Endothelial cell of umbilical vein (primary cell): ENCODE results near the gene POU6F2. TPM values are rescaled to one million over a fixed set of nuclear protein-coding genes. Genes with fewer than 3 reads are reported as not detected.

Source experiments
- BruUV-seq: library from RNA; stranded (reverse); fragments of 400-500 nt; replicated peaks from 2 replicates; lab custom pipeline; 2021; lab: Mats Ljungman, UMichigan
- CTCF ChIA-PET: fragments of 300-600, 350-600 bp; sonication (Branson Sonifier 250); formaldehyde crosslinking; loops from one replicate; lab custom pipeline; 2021; ENCODE audit warnings: antibody characterized with exemption, inconsistent platforms; lab: Charles Lee
- POLR2A ChIA-PET: fragments of 300-600, 350-600 bp; sonication (Branson Sonifier 250); formaldehyde crosslinking; loops from one replicate; lab custom pipeline; 2021; ENCODE audit warnings: antibody characterized with exemption, inconsistent platforms; lab: Charles Lee
- DNase-seq: peaks from one replicate; pipeline ENCODE4 v3.0.0-alpha.2; 2011; ENCODE audit warnings: low read depth, low spot score
- FAIRE-seq: peaks from 2 replicates; lab custom pipeline; 2011; peaks lifted over from hg19 to GRCh38; lab: Jason Lieb, UNC
- H2AFZ ChIP-seq: 2 replicates; pipeline ENCODE4 v1.6.0; 2012; ENCODE audit warnings: low read depth, low read length, control low read depth, inconsistent platforms
- H3K27ac ChIP-seq: 2 replicates; pipeline ENCODE4 v1.5.1; 2011; ENCODE audit warnings: low read depth, mild to moderate bottlenecking, control low read depth, low read length, moderate library complexity; ENCODE audit not compliant: insufficient read depth
- H3K27me3 ChIP-seq, 2 experiments: 2 replicates each; pipeline versions ENCODE4 v1.6.0 to v1.6.1; 2011; ENCODE audit warnings: low read length in 2 of 2, mixed read lengths in 1 of 2; ENCODE audit not compliant: control insufficient read depth in 2 of 2, insufficient read depth in 2 of 2
- H3K36me3 ChIP-seq, 2 experiments: 2 replicates in 1 of 2; 3 replicates in 1 of 2; pipeline ENCODE4 v1.5.1; 2011; ENCODE audit warnings: low read length in 2 of 2, mild to moderate bottlenecking in 1 of 2, moderate library complexity in 1 of 2; ENCODE audit not compliant: control insufficient read depth in 2 of 2, insufficient read depth in 2 of 2; ENCODE audit errors: extremely low read depth in 1 of 2
- H3K4me1 ChIP-seq: 3 replicates; pipeline ENCODE4 v1.5.1; 2011; ENCODE audit warnings: mild to moderate bottlenecking, low read length; ENCODE audit not compliant: control insufficient read depth, insufficient read depth; ENCODE audit errors: extremely low read depth
- H3K4me2 ChIP-seq: 2 replicates; pipeline ENCODE4 v1.6.1; 2011; ENCODE audit warnings: low read length, control low read depth, mixed read lengths; ENCODE audit not compliant: insufficient read depth
- H3K4me3 ChIP-seq, 3 experiments: fragments of 200-600 bp in 1 of 3; sonication (generic), shearing (Covaris generic) in 1 of 3; replicated peaks in 1 of 3; 2 replicates each; pipeline ENCODE4 v1.5.1; 2011 to 2016; ENCODE audit warnings: control low read depth in 3 of 3, low read length in 3 of 3, mild to moderate bottlenecking in 2 of 3, inconsistent platforms in 1 of 3, low read depth in 1 of 3, moderate library complexity in 1 of 3; ENCODE audit not compliant: insufficient read depth in 1 of 3
- H3K79me2 ChIP-seq: 2 replicates; pipeline ENCODE4 v1.6.0; 2012; ENCODE audit warnings: low read length, inconsistent platforms; ENCODE audit not compliant: control insufficient read depth, insufficient read depth
- H3K9ac ChIP-seq: replicated peaks from 2 replicates; pipeline ENCODE3; 2011; ENCODE audit warnings: low read length, control low read depth; ENCODE audit not compliant: insufficient read depth; ENCODE audit errors: extremely low read depth
- H3K9me1 ChIP-seq: replicated peaks from 3 replicates; pipeline ENCODE4 v1.6.0; 2011; ENCODE audit warnings: mild to moderate bottlenecking, low read length; ENCODE audit not compliant: control insufficient read depth, insufficient read depth; ENCODE audit errors: extremely low read depth
- H3K9me3 ChIP-seq: replicated peaks from 2 replicates; pipeline ENCODE4 v1.5.1; 2012; ENCODE audit warnings: low read length, inconsistent platforms; ENCODE audit not compliant: control insufficient read depth, insufficient read depth
- H4K20me1 ChIP-seq: replicated peaks from 2 replicates; pipeline ENCODE3; 2011; ENCODE audit warnings: mild to moderate bottlenecking, low read length; ENCODE audit not compliant: control insufficient read depth, insufficient read depth; ENCODE audit errors: extremely low read depth
- EZH2 ChIP-seq: IDR thresholded peaks from 2 replicates; pipeline ENCODE4 v1.6.1; 2012; ENCODE audit warnings: borderline replicate concordance, low read depth, mild to moderate bottlenecking, moderate library complexity, low read length, inconsistent platforms; ENCODE audit not compliant: severe bottlenecking
- FOS ChIP-seq: IDR thresholded peaks from 2 replicates; pipeline ENCODE4 v1.6.1; 2011; ENCODE audit warnings: mild to moderate bottlenecking, low read length, moderate library complexity, borderline replicate concordance; ENCODE audit not compliant: insufficient read depth
- GATA2 ChIP-seq: IDR thresholded peaks from 2 replicates; pipeline ENCODE4 v1.7.0; 2011; ENCODE audit warnings: low read depth, mild to moderate bottlenecking, moderate library complexity, mixed read lengths, low read length; ENCODE audit not compliant: insufficient read length, insufficient read depth
- JUN ChIP-seq: IDR thresholded peaks from 2 replicates; pipeline ENCODE4 v1.6.1; 2011; ENCODE audit warnings: borderline replicate concordance, low read depth; ENCODE audit not compliant: insufficient read length, insufficient read depth
- MYC ChIP-seq: IDR thresholded peaks from one replicate; pipeline ENCODE4 v1.6.1; 2011; ENCODE audit warnings: mild to moderate bottlenecking, low read depth, low read length
- POLR2A ChIP-seq: IDR thresholded peaks from 2 replicates; pipeline ENCODE4 v1.6.1; 2012; ENCODE audit warnings: low read depth, mild to moderate bottlenecking, control low read depth, low read length
- POLR2AphosphoS5 ChIP-seq: IDR thresholded peaks from 2 replicates; pipeline ENCODE4 v1.6.1; 2012; ENCODE audit warnings: low read depth, mild to moderate bottlenecking, control low read depth, low read length, moderate library complexity; ENCODE audit not compliant: insufficient read depth
- dilution Hi-C: fragments of 300-500 bp; cut with MboI; formaldehyde crosslinking; loops from one replicate; pipeline ENCODE4 v1.15.0; 2019; ENCODE audit warnings: low sequenced_read_pairs; ENCODE audit not compliant: extremely low pct_ligation_motif_present
- intact Hi-C: fragments of 100-400 bp; cut with micrococcal nuclease; formaldehyde crosslinking; loops from one replicate; pipeline ENCODE4 v1.10.0; 2022
- polyA plus RNA-seq, 4 experiments: library from polyadenylated mRNA; depleted of rRNA in 3 of 4; stranded (reverse) in 3 of 4; unstranded in 1 of 4; fragments of >200 nt; gene quantifications; 2 replicates each; pipeline versions ENCODE4 v1.2.1 to v1.2.3, GENCODE V29; 2011 to 2012; ENCODE audit warnings: missing spikeins in 1 of 4
- total RNA-seq: library from RNA; stranded (reverse); gene quantifications from 2 replicates; pipeline ENCODE4 v1.2.3, GENCODE V29; 2021
- TF ChIP-seq, protein P1 (sequence below), 2 donors: IDR thresholded peaks; 1 replicate in 1 of 2; 2 replicates in 1 of 2; pipeline ENCODE4 v1.5.1; 2011; ENCODE audit warnings: low read length in 2 of 2, mild to moderate bottlenecking in 2 of 2, moderate library complexity in 2 of 2, control low read depth in 1 of 2, inconsistent platforms in 1 of 2, low read depth in 1 of 2; ENCODE audit not compliant: insufficient read depth in 1 of 2; ENCODE audit errors: extremely low read depth in 1 of 2
- TF ChIP-seq, protein P2 (sequence below): IDR thresholded peaks from 2 replicates; pipeline ENCODE4 v1.6.1; 2011; ENCODE audit not compliant: insufficient read depth, insufficient read length

The POU6F2 gene
- total and polyA plus RNA-seq, 2 donors (not counting 3 experiments of a cell fraction or from before 2014, with no cell fraction given) = 0.29 TPM; not detected in 1

DNA sequence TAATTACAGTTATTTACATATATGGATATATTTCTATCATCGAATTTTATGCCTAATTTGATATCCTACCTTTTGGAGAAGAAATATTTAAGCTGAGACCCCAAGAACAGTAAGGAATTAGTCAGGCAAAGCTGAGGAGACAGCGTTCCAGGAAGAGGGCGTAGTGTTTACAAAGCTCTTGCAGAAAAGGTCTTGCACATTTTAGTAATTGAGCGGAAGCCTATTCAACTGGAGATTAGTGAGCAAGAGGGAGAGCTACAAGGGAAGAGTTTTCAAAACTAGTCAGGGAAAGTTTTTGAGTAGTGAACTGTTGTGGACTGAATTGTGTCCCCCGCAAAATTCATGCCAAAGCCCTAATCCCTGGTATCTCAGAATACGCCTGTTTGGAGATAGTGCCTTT lies 26.5 kb upstream of the POU6F2 start:
- no peaks in the 10 kb centered on the region for H3K9me1 ChIP-seq
- no peak overlapping the region for H3K4me3 ChIP-seq
- TF ChIP-seq GATA2 (no peak), MYC (no peak), JUN (no peak), POLR2AphosphoS5 (no peak), EZH2 (no peak), POLR2A (no peak), FOS (no peak)
- TF ChIP-seq, protein P1, sequence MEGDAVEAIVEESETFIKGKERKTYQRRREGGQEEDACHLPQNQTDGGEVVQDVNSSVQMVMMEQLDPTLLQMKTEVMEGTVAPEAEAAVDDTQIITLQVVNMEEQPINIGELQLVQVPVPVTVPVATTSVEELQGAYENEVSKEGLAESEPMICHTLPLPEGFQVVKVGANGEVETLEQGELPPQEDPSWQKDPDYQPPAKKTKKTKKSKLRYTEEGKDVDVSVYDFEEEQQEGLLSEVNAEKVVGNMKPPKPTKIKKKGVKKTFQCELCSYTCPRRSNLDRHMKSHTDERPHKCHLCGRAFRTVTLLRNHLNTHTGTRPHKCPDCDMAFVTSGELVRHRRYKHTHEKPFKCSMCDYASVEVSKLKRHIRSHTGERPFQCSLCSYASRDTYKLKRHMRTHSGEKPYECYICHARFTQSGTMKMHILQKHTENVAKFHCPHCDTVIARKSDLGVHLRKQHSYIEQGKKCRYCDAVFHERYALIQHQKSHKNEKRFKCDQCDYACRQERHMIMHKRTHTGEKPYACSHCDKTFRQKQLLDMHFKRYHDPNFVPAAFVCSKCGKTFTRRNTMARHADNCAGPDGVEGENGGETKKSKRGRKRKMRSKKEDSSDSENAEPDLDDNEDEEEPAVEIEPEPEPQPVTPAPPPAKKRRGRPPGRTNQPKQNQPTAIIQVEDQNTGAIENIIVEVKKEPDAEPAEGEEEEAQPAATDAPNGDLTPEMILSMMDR (IDR thresholded peaks at IDR 0.05; ENCODE audit: extremely low read depth in 1 of 2, insufficient read depth in 1 of 2, low read depth in 1 of 2, low read length in 2 of 2) = no peak
- TF ChIP-seq, protein P2, sequence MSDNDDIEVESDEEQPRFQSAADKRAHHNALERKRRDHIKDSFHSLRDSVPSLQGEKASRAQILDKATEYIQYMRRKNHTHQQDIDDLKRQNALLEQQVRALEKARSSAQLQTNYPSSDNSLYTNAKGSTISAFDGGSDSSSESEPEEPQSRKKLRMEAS = no peak
- no peaks in the 10 kb centered on the region for H3K27me3 ChIP-seq
- H3K36me3 ChIP-seq = no peaks in the 10 kb centered on the region
- no peaks in the 10 kb centered on the region for H4K20me1 ChIP-seq
- POLR2A ChIA-PET = no interaction called here
- DNase-seq (no peak), FAIRE-seq (no peak)
- no peak overlapping the region for H3K4me2 ChIP-seq
- dilution Hi-C loops = no loop called here
- H3K79me2 ChIP-seq = no peaks in the 10 kb centered on the region
- CTCF ChIA-PET = interaction anchor here (0.9 to 1.5 kb wide), 3 partner anchors 15 to 300 kb away, joined by 3 read pairs; no protein-coding TSS in a partner anchor
- H3K4me1 ChIP-seq = no peaks in the 10 kb centered on the region
- intact Hi-C loops = no loop called here
- H3K9ac ChIP-seq = no peak overlapping the region
- H3K27ac ChIP-seq = no peak overlapping the region
- H2AFZ ChIP-seq = no peak overlapping the region
- no peaks in the 10 kb centered on the region for H3K9me3 ChIP-seq
- no TSS peak for BruUV-seq
